Upper lobe of left lung (tissue), 4 donors: ENCODE data around the gene MAP4K2.

ENCODE experiments used
- POLR2AphosphoS5 ChIP-seq, 2 donors: sonication (generic); formaldehyde crosslinking; IDR thresholded peaks; one replicate each; pipeline ENCODE4 v1.5.1; 2017; ENCODE audit warnings: antibody characterized with exemption in 2 of 2
- TF ChIP-seq, protein P1 (sequence below), 6 experiments: fragments of 450-650 bp in 4 of 6; fragments of 200-600 bp in 2 of 6; sonication (generic) in 2 of 6; IDR thresholded peaks; one replicate each; pipeline ENCODE4 v1.5.1; 2016 to 2019; ENCODE audit warnings: antibody characterized with exemption in 6 of 6

- TF ChIP-seq POLR2AphosphoS5 (IDR thresholded peaks at IDR 0.05) = no peak
- TF ChIP-seq, protein P1, sequence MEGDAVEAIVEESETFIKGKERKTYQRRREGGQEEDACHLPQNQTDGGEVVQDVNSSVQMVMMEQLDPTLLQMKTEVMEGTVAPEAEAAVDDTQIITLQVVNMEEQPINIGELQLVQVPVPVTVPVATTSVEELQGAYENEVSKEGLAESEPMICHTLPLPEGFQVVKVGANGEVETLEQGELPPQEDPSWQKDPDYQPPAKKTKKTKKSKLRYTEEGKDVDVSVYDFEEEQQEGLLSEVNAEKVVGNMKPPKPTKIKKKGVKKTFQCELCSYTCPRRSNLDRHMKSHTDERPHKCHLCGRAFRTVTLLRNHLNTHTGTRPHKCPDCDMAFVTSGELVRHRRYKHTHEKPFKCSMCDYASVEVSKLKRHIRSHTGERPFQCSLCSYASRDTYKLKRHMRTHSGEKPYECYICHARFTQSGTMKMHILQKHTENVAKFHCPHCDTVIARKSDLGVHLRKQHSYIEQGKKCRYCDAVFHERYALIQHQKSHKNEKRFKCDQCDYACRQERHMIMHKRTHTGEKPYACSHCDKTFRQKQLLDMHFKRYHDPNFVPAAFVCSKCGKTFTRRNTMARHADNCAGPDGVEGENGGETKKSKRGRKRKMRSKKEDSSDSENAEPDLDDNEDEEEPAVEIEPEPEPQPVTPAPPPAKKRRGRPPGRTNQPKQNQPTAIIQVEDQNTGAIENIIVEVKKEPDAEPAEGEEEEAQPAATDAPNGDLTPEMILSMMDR (IDR thresholded peaks at IDR 0.05) = no peak
These were observed 1.6 kb upstream of the MAP4K2 start for GRCh38 chr11:64804346-64805210.
